K562 (cell line): ENCODE results near the gene AFF1.
A peak's percentile ranks its signal among the peaks of the same experiment; 100 is the strongest.

Experiments used
- ARHGAP35 ChIP-seq: fragments of 450-650 bp; IDR thresholded peaks from 2 replicates; pipeline ENCODE4 v1.6.1; 2018; ENCODE audit not compliant: partially characterized antibody
- CTCF ChIP-seq, 3 experiments: IDR thresholded peaks in 2 of 3; conservative IDR thresholded peaks in 1 of 3; 2 replicates each; pipeline ENCODE4 v1.5.1; 2011 to 2012; ENCODE audit warnings: low read length in 3 of 3, mild to moderate bottlenecking in 3 of 3, control low read depth in 2 of 3, improper control_type of control experiment in 1 of 3, inconsistent platforms in 1 of 3, low read depth in 1 of 3, mixed read lengths in 1 of 3, moderate library complexity in 1 of 3; ENCODE audit not compliant: insufficient read depth in 2 of 3
- EZH2 ChIP-seq: IDR thresholded peaks from 2 replicates; pipeline ENCODE4 v1.6.1; 2012; ENCODE audit warnings: low read depth, mild to moderate bottlenecking, inconsistent platforms, low read length, borderline replicate concordance
- FOXA1 ChIP-seq: fragments of 450-650 bp; IDR thresholded peaks from 2 replicates; pipeline ENCODE4 v1.6.1; 2016; ENCODE audit warnings: mild to moderate bottlenecking, borderline replicate concordance
- MAX ChIP-seq: sonication (generic); formaldehyde crosslinking; IDR thresholded peaks from 2 replicates; pipeline ENCODE4 v1.9.0; 2022; ENCODE audit warnings: mild to moderate bottlenecking, missing genetic modification reagents
- POLR2AphosphoS5 ChIP-seq: IDR thresholded peaks from 2 replicates; pipeline ENCODE4 v1.6.1; 2011; ENCODE audit warnings: mild to moderate bottlenecking, low read depth, low read length, moderate library complexity; ENCODE audit not compliant: control insufficient read depth, insufficient read depth
- PTRF ChIP-seq: fragments of 450-650 bp; IDR thresholded peaks from 2 replicates; pipeline ENCODE4 v1.6.1; 2016; ENCODE audit warnings: mild to moderate bottlenecking, missing genetic modification characterization, missing compliant biosample characterization
- SP1 ChIP-seq: sonication (generic); formaldehyde crosslinking; IDR thresholded peaks from 2 replicates; pipeline ENCODE4 v1.8.1; 2022; ENCODE audit warnings: mild to moderate bottlenecking, missing genetic modification reagents
- STAG1 ChIP-seq: sonication (generic); formaldehyde crosslinking; IDR thresholded peaks from 2 replicates; pipeline ENCODE4 v1.5.0; 2020; ENCODE audit warnings: missing genetic modification reagents, borderline replicate concordance
- ZBTB1 ChIP-seq: sonication (generic); formaldehyde crosslinking; IDR thresholded peaks from 2 replicates; pipeline ENCODE4 v1.8.1; 2023; ENCODE audit warnings: missing genetic modification reagents, low read depth, mild to moderate bottlenecking, borderline replicate concordance
- ZFP91 ChIP-seq: sonication (generic); formaldehyde crosslinking; IDR thresholded peaks from 2 replicates; pipeline ENCODE4 v1.8.0; 2022; ENCODE audit warnings: mild to moderate bottlenecking, missing genetic modification reagents
- ZNF561 ChIP-seq: fragments of 450-650 bp; formaldehyde crosslinking; conservative IDR thresholded peaks from 2 replicates; pipeline ENCODE4 v1.4.0; 2020; ENCODE audit warnings: mild to moderate bottlenecking, moderate library complexity
- ZNF639 ChIP-seq, 2 experiments: fragments of 200-800 bp in 1 of 2; sonication (Bioruptor generic) in 1 of 2; sonication (generic) in 1 of 2; formaldehyde crosslinking in 1 of 2; IDR thresholded peaks in 1 of 2; conservative IDR thresholded peaks in 1 of 2; 2 replicates each; pipeline versions ENCODE4 v1.5.0 to v1.6.1; 2016 to 2020; ENCODE audit warnings: missing compliant biosample characterization in 1 of 2, missing genetic modification characterization in 1 of 2, missing genetic modification reagents in 1 of 2

- peak; percentile 95 for TF ChIP-seq POLR2AphosphoS5
- peak in 1 of 3 experiments; percentile 15; a peak in 1 of 6 replicates for TF ChIP-seq CTCF (IDR thresholded peaks at IDR 0.05 in 2 of 3, conservative IDR thresholded peaks at IDR 0.05 in 1 of 3; ENCODE audit: insufficient read depth in 2 of 3, low read depth in 1 of 3, low read length in 3 of 3)
- no peak for TF ChIP-seq FOXA1
- TF ChIP-seq MAX (CRISPR knock-in tag): no peak
- TF ChIP-seq ZNF639 (CRISPR knock-in tag; conservative IDR thresholded peaks at IDR 0.05 in 1 of 2, IDR thresholded peaks at IDR 0.05 in 1 of 2): peak in 1 of 2 experiments; percentile 84; a peak in 2 of 4 replicates
- no peak for TF ChIP-seq PTRF (tag)
- TF ChIP-seq STAG1: no peak
- no peak for TF ChIP-seq ZNF561 (CRISPR knock-in tag)
- TF ChIP-seq SP1 (CRISPR knock-in tag): no peak
- no peak for TF ChIP-seq EZH2
- no peak for TF ChIP-seq ARHGAP35
- no peak for TF ChIP-seq ZFP91 (CRISPR knock-in tag)
- no peak for TF ChIP-seq ZBTB1 (CRISPR knock-in tag)
These were observed 26.9 kb downstream of the AFF1 start for GRCh38 chr4:86961605-86962295.
